Measurements from ENCODE around the gene MLKL.
"Not testable (repeated sequence)": the region's sequence is repeated elsewhere in the genome, so short reads cannot be mapped to it uniquely, and the experiment has no call there.

The MLKL gene

GRCh38 chr16:74723256-74723655 lies 22.6 kb upstream of the MLKL start:
- H3K4me3 ChIP-seq (ENCODE audit: low read depth, low read length) = no peak overlapping the region
- TF ChIP-seq CTCF (IDR thresholded peaks at IDR 0.05; ENCODE audit: low read depth, low read length) = no peak

- not testable (repeated sequence) for H3K4me3 ChIP-seq (ENCODE audit: low read depth, low read length)
Measured at GRCh38 chr16:74722156-74722555, 21.5 kb upstream of the MLKL start.

GRCh38 chr16:74721716-74722115 lies 21.1 kb upstream of the MLKL start:
- no peak overlapping the region for H3K4me3 ChIP-seq (ENCODE audit: low read depth, low read length)
- TF ChIP-seq CTCF (IDR thresholded peaks at IDR 0.05; ENCODE audit: low read depth, low read length) = no peak

- TF ChIP-seq CTCF (IDR thresholded peaks at IDR 0.05; ENCODE audit: low read depth, low read length) = no peak
- H3K4me3 ChIP-seq (ENCODE audit: low read depth, low read length) = no peak overlapping the region
Measured at GRCh38 chr16:74720579-74720978, 19.9 kb upstream of the MLKL start.

GRCh38 chr16:74718741-74719610 lies 18.3 kb upstream of the MLKL start:
- no peak overlapping the region for H3K4me3 ChIP-seq (ENCODE audit: low read depth, low read length)
- no peak for TF ChIP-seq CTCF (IDR thresholded peaks at IDR 0.05; ENCODE audit: low read depth, low read length)

DNA sequence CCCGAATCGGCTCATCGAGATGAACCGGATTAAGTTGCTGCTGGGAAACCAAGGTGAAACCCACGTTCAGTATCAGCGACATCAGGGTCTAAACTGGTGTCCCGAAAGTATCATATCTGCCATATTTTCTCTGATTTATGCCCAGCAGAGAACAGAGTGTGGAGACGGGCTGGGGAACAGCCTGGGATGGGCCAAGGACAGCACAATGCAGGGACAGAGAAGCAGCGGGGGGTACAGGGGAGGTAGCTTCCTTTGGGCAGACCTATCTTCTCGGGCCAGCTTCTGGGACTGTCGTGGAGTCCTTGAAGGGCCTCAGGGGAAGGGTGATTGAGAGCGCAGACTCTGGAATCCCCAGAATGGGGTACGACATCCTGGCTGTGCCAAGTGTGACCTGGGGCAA lies 17.5 kb upstream of the MLKL start:
- H3K4me3 ChIP-seq (ENCODE audit: low read depth, low read length) = no peak overlapping the region
- TF ChIP-seq CTCF (IDR thresholded peaks at IDR 0.05; ENCODE audit: low read depth, low read length) = no peak

DNA sequence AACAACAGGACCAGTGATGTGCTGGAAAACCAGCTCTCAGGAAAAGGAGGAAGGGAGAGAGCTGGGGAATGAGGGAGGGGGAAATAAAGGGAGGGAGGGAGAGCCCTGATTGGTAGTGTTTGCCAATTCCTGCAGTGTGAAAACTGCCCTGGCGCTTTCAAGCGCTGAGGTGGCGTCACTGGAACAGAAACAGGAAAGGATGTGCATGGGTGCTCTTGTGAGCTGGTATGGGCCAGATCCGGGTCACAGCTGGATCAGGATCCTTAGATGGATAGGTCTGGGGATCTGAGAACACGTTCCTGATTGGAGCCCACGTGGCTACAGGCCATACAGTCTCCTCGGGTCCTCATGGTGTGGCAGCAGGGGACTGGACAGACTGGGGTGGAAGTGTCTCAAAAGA lies 16.7 kb upstream of the MLKL start:
- no peak overlapping the region for H3K4me3 ChIP-seq (ENCODE audit: low read depth, low read length)
- TF ChIP-seq CTCF (IDR thresholded peaks at IDR 0.05; ENCODE audit: low read depth, low read length) = no peak

DNA sequence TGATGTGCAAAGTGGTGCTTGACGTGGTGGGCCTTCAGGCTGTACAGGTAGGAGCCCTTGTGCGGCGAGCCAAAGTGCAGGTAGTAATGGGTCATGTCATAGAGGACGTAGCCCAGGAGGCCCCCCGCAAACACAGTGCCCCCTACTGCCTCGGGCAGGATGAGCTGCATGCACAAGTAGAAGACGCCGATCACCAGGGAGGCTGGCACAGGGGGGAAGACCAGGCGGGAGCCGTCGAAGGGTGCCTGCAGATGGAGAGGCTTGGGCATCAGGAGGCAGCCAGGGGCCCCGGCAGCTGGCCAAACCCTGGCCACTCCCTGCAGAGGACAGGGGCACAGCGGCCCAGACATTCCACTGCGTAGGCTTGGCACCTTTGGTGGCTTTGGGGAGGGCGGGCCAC lies 15.7 kb upstream of the MLKL start:
- no peak overlapping the region for H3K4me3 ChIP-seq (ENCODE audit: low read depth, low read length)
- TF ChIP-seq CTCF (IDR thresholded peaks at IDR 0.05; ENCODE audit: low read depth, low read length) = no peak

All from WI38 (cell line).